Effector memory CD8-positive, alpha-beta T cell (primary cell): ENCODE results near the gene SMAP2.
A peak's percentile ranks its signal among the peaks of the same experiment; 100 is the strongest.

Source experiments
- ATAC-seq: fragments of 150-1000 bp; cut with Tn5 transposase; replicated peaks from 2 replicates; pipeline ENCODE4 v1.10.0; 2021; ENCODE audit warnings: mild to moderate bottlenecking, moderate library complexity
- DNase-seq, 3 experiments: peaks; one replicate each; pipeline ENCODE4 v3.0.0; 2021
- H3K27ac Mint-ChIP-seq, 2 donors: one replicate each; pipeline ENCODE4 v1.8.0; 2022; ENCODE audit warnings: mild to moderate bottlenecking in 2 of 2, mixed read lengths in 2 of 2, moderate library complexity in 2 of 2
- H3K27me3 Mint-ChIP-seq, 2 donors: one replicate each; pipeline ENCODE4 v1.8.0; 2022; ENCODE audit warnings: mixed read lengths in 2 of 2
- H3K36me3 Mint-ChIP-seq: one replicate; pipeline ENCODE4 v1.8.0; 2022; ENCODE audit warnings: mild to moderate bottlenecking, moderate library complexity, mixed read lengths; ENCODE audit not compliant: insufficient read depth
- H3K4me1 Mint-ChIP-seq, 2 donors: one replicate each; pipeline ENCODE4 v1.8.0; 2022; ENCODE audit warnings: low read depth in 2 of 2, mixed read lengths in 2 of 2
- H3K4me3 Mint-ChIP-seq, 2 donors: one replicate each; pipeline ENCODE4 v1.8.0; 2022; ENCODE audit warnings: mild to moderate bottlenecking in 2 of 2, mixed read lengths in 2 of 2, moderate library complexity in 2 of 2
- H3K9me3 Mint-ChIP-seq, 2 donors: one replicate each; pipeline ENCODE4 v1.8.0; 2022; ENCODE audit warnings: mixed read lengths in 2 of 2

Gene SMAP2

GRCh38 chr1:40401473-40402201, 28.1 kb downstream of the SMAP2 start:
- no peaks in the 10 kb centered on the region for H3K9me3 Mint-ChIP-seq
- peaks cover 41 to 64% of the 10 kb centered on the region in 2 donors for H3K4me1 Mint-ChIP-seq
- peak overlapping the region; percentile 65 to 97 for H3K27ac Mint-ChIP-seq
- H3K36me3 Mint-ChIP-seq: peaks cover 27% of the 10 kb centered on the region
- H3K4me3 Mint-ChIP-seq: peak overlapping the region in 1 of 2 donors; percentile 56
- DNase-seq (no peak), ATAC-seq (no peak)
- no peaks in the 10 kb centered on the region for H3K27me3 Mint-ChIP-seq

GRCh38 chr1:40404670-40405462, 31.3 kb downstream of the SMAP2 start:
- no peaks in the 10 kb centered on the region for H3K27me3 Mint-ChIP-seq
- H3K4me1 Mint-ChIP-seq: peaks cover 38 to 47% of the 10 kb centered on the region in 2 donors
- ATAC-seq: peak; percentile 78

GRCh38 chr1:40405812-40406211, 32.3 kb downstream of the SMAP2 start:
- ATAC-seq (no peak), DNase-seq (no peak)
- Mint-ChIP-seq H3K36me3 (peaks cover 57% of the 10 kb centered on the region), H3K27me3 (no peaks in the 10 kb centered on the region), H3K4me1 (peaks cover 31 to 39% of the 10 kb centered on the region in 2 donors), H3K27ac (peak overlapping the region in 1 of 2 donors; percentile 65), H3K9me3 (no peaks in the 10 kb centered on the region), H3K4me3 (no peak overlapping the region)

More at GRCh38 chr1:40404670-40405462, 31.3 kb downstream of the SMAP2 start:
- Mint-ChIP-seq H3K36me3 (peaks cover 53% of the 10 kb centered on the region), H3K9me3 (no peaks in the 10 kb centered on the region), H3K4me3 (peak overlapping the region; percentile 50 to 61), H3K27ac (peak overlapping the region; percentile 65 to 97)
- peak; percentile 36 to 49 (median 40) for DNase-seq

DNA sequence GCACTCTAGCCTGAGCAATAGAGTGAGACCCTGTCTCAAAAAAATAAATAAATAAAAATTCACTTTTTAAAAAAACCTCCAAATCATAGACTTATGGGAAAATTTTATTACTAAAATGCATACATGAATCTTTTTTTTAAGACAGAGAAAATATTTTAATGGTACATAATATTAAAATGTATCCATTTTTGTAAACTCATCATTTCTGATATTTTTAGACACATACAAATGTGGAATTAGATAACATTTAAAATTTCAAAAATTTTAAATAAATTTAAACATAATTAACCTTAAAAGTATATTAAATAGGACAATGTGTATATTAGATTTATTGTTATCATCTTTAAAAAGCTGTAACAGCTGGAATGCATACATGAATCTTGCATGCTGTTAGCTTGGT, 33.9 kb downstream of the SMAP2 start:
- peak overlapping the region in 1 of 2 donors; percentile 64 for H3K27ac Mint-ChIP-seq
- peaks cover 21 to 29% of the 10 kb centered on the region in 2 donors for H3K4me1 Mint-ChIP-seq
- H3K27me3 Mint-ChIP-seq: no peaks in the 10 kb centered on the region
- DNase-seq (no peak), ATAC-seq (no peak)
- no peak overlapping the region for H3K4me3 Mint-ChIP-seq
- peaks cover 57% of the 10 kb centered on the region for H3K36me3 Mint-ChIP-seq
- H3K9me3 Mint-ChIP-seq: no peaks in the 10 kb centered on the region

GRCh38 chr1:40409467-40409866, 35.9 kb downstream of the SMAP2 start:
- peaks cover 65% of the 10 kb centered on the region for H3K36me3 Mint-ChIP-seq
- no peak overlapping the region for H3K4me3 Mint-ChIP-seq
- no peaks in the 10 kb centered on the region for H3K27me3 Mint-ChIP-seq
- H3K9me3 Mint-ChIP-seq: no peaks in the 10 kb centered on the region
- peaks cover 13 to 35% of the 10 kb centered on the region in 2 donors for H3K4me1 Mint-ChIP-seq
- DNase-seq (no peak), ATAC-seq (no peak)
- peak overlapping the region; percentile 59 to 64 for H3K27ac Mint-ChIP-seq

DNA sequence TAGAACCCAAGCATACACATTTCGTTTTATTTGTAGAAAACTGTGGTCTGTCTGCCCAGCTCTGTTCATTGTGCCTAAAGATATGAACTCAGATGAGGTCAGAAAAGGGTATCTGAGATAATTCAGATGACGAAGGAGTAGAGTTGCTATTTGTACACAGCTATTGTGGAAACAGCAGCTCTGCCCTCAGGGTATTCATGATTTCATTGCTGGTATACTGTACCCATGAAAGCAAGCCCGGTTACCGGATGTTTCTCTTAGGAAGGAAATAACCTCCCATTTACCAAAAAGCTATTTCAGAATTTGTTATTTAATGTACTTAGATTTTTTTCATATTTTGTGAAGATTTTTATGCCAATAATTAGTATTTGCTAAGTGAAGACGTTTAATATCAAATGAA, 37.8 kb downstream of the SMAP2 start:
- no peak overlapping the region for H3K4me3 Mint-ChIP-seq
- DNase-seq (no peak), ATAC-seq (no peak)
- peaks cover 75% of the 10 kb centered on the region for H3K36me3 Mint-ChIP-seq
- no peaks in the 10 kb centered on the region for H3K27me3 Mint-ChIP-seq
- no peaks in the 10 kb centered on the region for H3K9me3 Mint-ChIP-seq
- H3K4me1 Mint-ChIP-seq: peaks cover 9 to 28% of the 10 kb centered on the region in 2 donors
- H3K27ac Mint-ChIP-seq: peak overlapping the region; percentile 25 to 59

DNA sequence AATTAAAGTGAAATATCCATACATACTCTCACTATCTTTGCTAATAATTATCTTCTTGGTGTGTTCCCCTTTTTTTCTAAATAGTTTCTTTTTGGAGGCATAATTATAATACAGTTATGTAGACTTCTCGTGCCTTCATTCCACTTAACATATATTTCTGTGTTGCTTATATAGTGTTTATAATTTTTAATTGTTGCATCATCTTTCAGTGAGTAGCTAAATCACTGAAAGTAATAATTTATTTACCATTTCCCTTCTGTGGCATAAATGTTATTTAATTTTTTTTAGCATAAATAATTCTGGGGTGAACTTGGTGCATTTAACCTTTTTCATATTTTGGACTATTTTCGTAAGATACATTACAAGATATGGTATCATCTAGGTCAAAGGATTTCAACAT, 38.3 kb downstream of the SMAP2 start:
- Mint-ChIP-seq H3K27ac (peak overlapping the region in 1 of 2 donors; percentile 49), H3K36me3 (peaks cover 80% of the 10 kb centered on the region), H3K4me3 (no peak overlapping the region), H3K9me3 (no peaks in the 10 kb centered on the region), H3K27me3 (no peaks in the 10 kb centered on the region), H3K4me1 (peaks cover 9 to 28% of the 10 kb centered on the region in 2 donors)
- no peak for ATAC-seq
- no peak for DNase-seq

DNA sequence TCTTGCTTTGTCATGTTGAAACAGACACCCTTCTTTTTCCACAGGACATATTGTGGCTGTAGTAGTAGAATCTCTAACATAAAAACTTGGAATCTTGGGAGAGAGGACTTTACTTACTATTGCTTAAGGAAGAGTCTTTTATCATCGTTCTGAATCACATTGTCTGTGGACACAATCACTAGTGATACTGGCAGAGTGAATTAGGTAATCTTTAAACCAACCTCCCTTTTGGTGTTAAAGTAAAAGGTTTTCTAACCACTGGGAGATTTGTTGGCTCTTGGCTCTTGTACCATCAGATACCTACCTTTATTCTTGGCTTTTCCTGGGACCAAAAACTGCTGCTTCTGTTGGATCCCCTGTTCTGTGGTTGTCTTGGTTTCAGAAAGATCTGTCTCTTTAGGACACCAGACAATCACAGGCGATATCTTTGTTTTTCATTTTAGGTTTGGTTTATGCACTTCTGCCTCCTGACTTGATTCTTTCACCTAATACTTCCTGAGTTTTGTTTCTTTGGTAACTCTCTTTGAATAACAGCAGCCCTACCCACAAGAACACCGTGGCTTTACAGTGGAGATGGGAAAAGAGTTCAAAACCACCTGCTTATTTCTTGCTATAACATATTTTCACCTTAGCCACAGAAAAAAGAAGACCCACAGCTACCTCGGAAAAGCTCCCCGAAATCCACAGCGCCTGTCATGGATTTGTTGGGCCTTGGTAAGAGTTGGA, 40.2 kb downstream of the SMAP2 start:
- peaks cover 84% of the 10 kb centered on the region for H3K36me3 Mint-ChIP-seq

GRCh38 chr1:40414331-40414730, 40.8 kb downstream of the SMAP2 start:
- Mint-ChIP-seq H3K9me3 (no peaks in the 10 kb centered on the region), H3K36me3 (peaks cover 84% of the 10 kb centered on the region), H3K4me1 (peaks cover 6 to 25% of the 10 kb centered on the region in 2 donors), H3K27ac (peak overlapping the region; percentile 84 to 89), H3K27me3 (no peaks in the 10 kb centered on the region), H3K4me3 (no peak overlapping the region)
- peak; percentile 83 for ATAC-seq
- no peak for DNase-seq

More for the DNA sequence above, 40.2 kb downstream of the SMAP2 start:
- Mint-ChIP-seq H3K9me3 (no peaks in the 10 kb centered on the region), H3K27ac (peak overlapping the region; percentile 84 to 89), H3K27me3 (no peaks in the 10 kb centered on the region), H3K4me1 (peaks cover 6 to 25% of the 10 kb centered on the region in 2 donors), H3K4me3 (no peak overlapping the region)
- DNase-seq (no peak), ATAC-seq (peak; percentile 66)

- Mint-ChIP-seq H3K27ac (no peak overlapping the region), H3K36me3 (peaks cover 93% of the 10 kb centered on the region), H3K9me3 (no peaks in the 10 kb centered on the region), H3K4me3 (no peak overlapping the region), H3K27me3 (no peaks in the 10 kb centered on the region), H3K4me1 (peaks cover 6 to 28% of the 10 kb centered on the region in 2 donors)
- DNase-seq (no peak), ATAC-seq (no peak)
Measured at GRCh38 chr1:40416709-40417108, 43.2 kb downstream of the SMAP2 start.

DNA sequence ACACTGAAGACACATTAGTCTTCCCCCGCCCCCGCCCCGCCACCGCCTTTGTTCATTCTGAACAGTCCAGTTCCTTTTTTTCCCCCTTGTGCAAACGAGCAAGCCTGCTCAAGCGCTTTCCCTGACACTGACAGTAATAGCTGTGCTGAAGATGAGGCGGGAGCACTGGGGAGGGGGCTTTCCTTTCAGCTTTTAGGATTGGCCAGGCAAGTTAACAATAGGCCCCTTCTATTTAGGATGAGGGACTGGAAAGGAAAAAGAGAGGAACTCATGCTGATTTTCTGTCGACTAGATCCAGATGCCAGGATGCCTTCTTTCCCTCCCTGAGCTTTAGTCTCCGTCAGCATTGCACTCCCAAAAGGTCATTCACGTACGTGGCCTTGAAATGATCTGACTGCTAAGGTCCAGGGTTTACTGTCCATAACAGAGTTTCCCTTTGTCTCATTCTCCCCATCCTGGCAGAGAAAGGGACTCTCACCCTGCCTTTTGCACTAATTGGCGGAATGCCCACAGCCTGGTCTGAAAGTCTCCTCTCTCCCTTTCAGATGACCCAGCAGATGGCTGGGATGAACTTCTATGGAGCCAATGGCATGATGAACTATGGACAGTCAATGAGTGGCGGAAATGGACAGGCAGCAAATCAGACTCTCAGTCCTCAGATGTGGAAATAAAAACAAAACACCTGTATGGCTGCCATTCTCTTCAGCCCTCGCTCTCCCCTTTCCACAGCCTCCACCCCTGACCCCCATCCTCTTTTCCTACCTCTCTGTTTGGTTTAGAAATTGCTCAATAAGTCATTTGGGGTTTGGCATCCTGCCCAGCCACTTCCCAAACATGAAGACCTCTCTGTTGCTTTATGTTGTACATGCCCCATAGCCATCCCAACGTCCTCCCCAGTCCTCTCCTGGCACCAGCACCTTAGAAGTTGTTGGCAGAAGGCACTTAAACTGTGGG, 48.2 kb downstream of the SMAP2 start:
- H3K4me1 Mint-ChIP-seq: peaks cover 4 to 8% of the 10 kb centered on the region in 2 donors
- H3K27me3 Mint-ChIP-seq: no peaks in the 10 kb centered on the region
- ATAC-seq (no peak), DNase-seq (no peak)
- peaks cover 70% of the 10 kb centered on the region for H3K36me3 Mint-ChIP-seq
- H3K9me3 Mint-ChIP-seq: no peaks in the 10 kb centered on the region
- H3K27ac Mint-ChIP-seq: peak overlapping the region; percentile 64 to 83
- no peak overlapping the region for H3K4me3 Mint-ChIP-seq

- DNase-seq (no peak), ATAC-seq (no peak)
- Mint-ChIP-seq H3K9me3 (no peaks in the 10 kb centered on the region), H3K4me3 (no peak overlapping the region), H3K4me1 (peaks cover 4 to 8% of the 10 kb centered on the region in 2 donors), H3K27ac (no peak overlapping the region), H3K36me3 (peaks cover 59% of the 10 kb centered on the region), H3K27me3 (no peaks in the 10 kb centered on the region)
Measured at GRCh38 chr1:40422630-40423263, 49.2 kb downstream of the SMAP2 start.
